OCI-LY7 (cell line): ENCODE data around the gene RANGRF. TPM values are rescaled to one million over a fixed set of nuclear protein-coding genes. Genes with fewer than 3 reads are reported as not detected.

Source experiments
- BruUV-seq: library from RNA; stranded (reverse); fragments of 400-500 nt; replicated peaks from 2 replicates; lab custom pipeline; 2021; lab: Mats Ljungman, UMichigan
- CTCF ChIA-PET: fragments of 300-600 bp; sonication (Branson Sonifier 250); formaldehyde crosslinking; loops from one replicate; lab custom pipeline; 2022; ENCODE audit warnings: antibody characterized with exemption; ENCODE audit not compliant: unreplicated experiment; lab: Charles Lee
- POLR2A ChIA-PET: fragments of 300-600 bp; sonication (Branson Sonifier 250); formaldehyde crosslinking; loops from one replicate; lab custom pipeline; 2022; ENCODE audit warnings: antibody characterized with exemption; lab: Charles Lee
- DNase-seq: peaks from one replicate; pipeline ENCODE4 v3.0.0-alpha.2; 2015; ENCODE audit warnings: low spot score
- H2AFZ ChIP-seq: fragments of 200-600 bp; sonication (generic), shearing (Covaris generic); 2 replicates; pipeline ENCODE4 v1.6.1; 2014; ENCODE audit warnings: mild to moderate bottlenecking, antibody characterized with exemption, low read length, moderate library complexity
- H3K27ac ChIP-seq: fragments of 200-600 bp; sonication (generic); 2 replicates; pipeline ENCODE4 v1.5.1; 2014; ENCODE audit warnings: mixed run types, low read depth, mild to moderate bottlenecking, moderate library complexity, low read length, inconsistent platforms; ENCODE audit not compliant: poor library complexity, severe bottlenecking
- H3K36me3 ChIP-seq: fragments of 200-600 bp; sonication (generic); 2 replicates; pipeline ENCODE4 v1.6.1; 2014; ENCODE audit warnings: mild to moderate bottlenecking, antibody characterized with exemption, low read length, moderate library complexity, mixed read lengths; ENCODE audit not compliant: insufficient read depth
- H3K4me1 ChIP-seq: fragments of 200-600 bp; sonication (generic); 2 replicates; pipeline ENCODE4 v1.5.1; 2014; ENCODE audit warnings: mild to moderate bottlenecking, low read length; ENCODE audit not compliant: insufficient read depth, poor library complexity, severe bottlenecking
- H3K4me2 ChIP-seq: fragments of 200-600 bp; sonication (generic); 2 replicates; pipeline ENCODE4 v1.6.1; 2014; ENCODE audit warnings: mild to moderate bottlenecking, low read length
- H3K4me3 ChIP-seq: fragments of 200-600 bp; sonication (generic); 2 replicates; pipeline ENCODE4 v1.5.1; 2014; ENCODE audit warnings: mild to moderate bottlenecking, low read depth, low read length; ENCODE audit not compliant: poor library complexity, severe bottlenecking
- H3K79me2 ChIP-seq: fragments of 200-600 bp; sonication (generic); 2 replicates; pipeline ENCODE4 v1.6.1; 2016; ENCODE audit warnings: low read depth, mild to moderate bottlenecking, low read length, moderate library complexity, mixed read lengths; ENCODE audit not compliant: insufficient read depth
- H3K9me2 ChIP-seq: fragments of 200-600 bp; sonication (generic); 2 replicates; pipeline ENCODE4 v1.6.1; 2016; ENCODE audit warnings: mild to moderate bottlenecking, low read length, mixed read lengths; ENCODE audit not compliant: insufficient read depth
- H3K9me3 ChIP-seq: fragments of 200-600 bp; sonication (generic); 2 replicates; pipeline ENCODE4 v1.6.1; 2014; ENCODE audit warnings: mild to moderate bottlenecking, mixed run types, low read length, mixed read lengths
- H4K20me1 ChIP-seq: fragments of 200-600 bp; sonication (generic); 2 replicates; pipeline ENCODE4 v1.6.1; 2014; ENCODE audit warnings: mild to moderate bottlenecking, antibody characterized with exemption, low read length, moderate library complexity, mixed read lengths; ENCODE audit not compliant: insufficient read depth
- CTCF ChIP-seq: fragments of 200-600 bp; sonication (generic); conservative IDR thresholded peaks from 2 replicates; pipeline ENCODE4 v1.5.1; 2014; ENCODE audit warnings: mild to moderate bottlenecking, antibody characterized with exemption, low read length, moderate library complexity, mixed read lengths
- EZH2phosphoT487 ChIP-seq: fragments of 200-600 bp; sonication (generic); IDR thresholded peaks from 2 replicates; pipeline ENCODE4 v1.6.1; 2018; ENCODE audit warnings: low read depth, borderline replicate concordance, mild to moderate bottlenecking, mixed run types, antibody characterized with exemption, low read length, moderate library complexity, mixed read lengths
- intact Hi-C: fragments of 100-400 bp; cut with micrococcal nuclease; formaldehyde crosslinking; loops from one replicate; pipeline ENCODE4 v1.10.0; 2022; ENCODE audit not compliant: unreplicated experiment
- total RNA-seq, 2 experiments: library from RNA; depleted of rRNA in 1 of 2; stranded (reverse); fragments of >200 nt in 1 of 2; shearing (Covaris generic) in 1 of 2; gene quantifications; 2 replicates each; pipeline ENCODE4 v1.2.3, GENCODE V29; 2014 to 2022

Gene RANGRF
- total RNA-seq, 2 experiments from 2014 or later, result 32.2 to 43.3 TPM

GRCh38 chr17:8292639-8293395 lies 4.3 kb downstream of the RANGRF start:
- peaks cover 3% of the 10 kb centered on the region; the same call in 1 of the 2 replicates for H3K36me3 ChIP-seq
- H3K9me2 ChIP-seq, result no peaks in the 10 kb centered on the region
- no peaks in the 10 kb centered on the region for H3K9me3 ChIP-seq
- H3K27ac ChIP-seq, result peak overlapping the region; percentile 72
- H3K4me3 ChIP-seq, result peak overlapping the region; percentile 41
- DNase-seq, result peak; percentile 72
- H3K79me2 ChIP-seq, result no peaks in the 10 kb centered on the region
- TF ChIP-seq EZH2phosphoT487 (no peak), CTCF (no peak)
- intact Hi-C loops, result no loop called here
- ChIA-PET POLR2A (interaction anchor here (0.6 to 1.2 kb wide), 4 partner anchors 41 to 109 kb away, joined by 3 read pairs; partner anchors contain the start of gene AURKB), CTCF (interaction anchor here (0.6 kb wide), 2 partner anchors 58 to 111 kb away, joined by 3 to 4 read pairs; no protein-coding TSS in a partner anchor)
- peak overlapping the region; percentile 66 for H3K4me2 ChIP-seq
- peaks cover 37% of the 10 kb centered on the region for H3K4me1 ChIP-seq
- no peaks in the 10 kb centered on the region for H4K20me1 ChIP-seq
- no TSS peak for BruUV-seq
- H2AFZ ChIP-seq, result peak overlapping the region; percentile 3; the same call in 1 of the 2 replicates

GRCh38 chr17:8294361-8294760 lies 5.9 kb downstream of the RANGRF start:
- no peak for DNase-seq
- no peak for TF ChIP-seq EZH2phosphoT487
- no peak for TF ChIP-seq CTCF
- Histone ChIP-seq H3K27ac (no peak overlapping the region), H4K20me1 (no peaks in the 10 kb centered on the region), H3K79me2 (no peaks in the 10 kb centered on the region), H3K4me1 (peaks cover 31% of the 10 kb centered on the region), H3K4me2 (peak overlapping the region; percentile 81), H3K36me3 (peaks cover 3% of the 10 kb centered on the region; the same call in 1 of the 2 replicates), H3K9me2 (no peaks in the 10 kb centered on the region), H3K9me3 (no peaks in the 10 kb centered on the region), H3K4me3 (peak overlapping the region; percentile 80), H2AFZ (peak overlapping the region; percentile 57; the same call in 1 of the 2 replicates)
- no TSS peak for BruUV-seq
- intact Hi-C loops, result no loop called here
- POLR2A ChIA-PET, result interaction anchor here (1.7 to 2.9 kb wide), 3 partner anchors 47 to 72 kb away, joined by 4 to 20 read pairs (median 20); partner anchors contain the start of gene CTC1
- CTCF ChIA-PET, result interaction anchor here (1.0 kb wide), 1 partner anchor 46 kb away, joined by 3 read pairs; the partner anchor contains the start of gene CTC1
